HEK293T (cell line): ENCODE measurements around the gene GPRC5B.

Experiments
- CTCF ChIA-PET: fragments of 350-600 bp; formaldehyde crosslinking; extraction: SDS; loops from one replicate; lab custom pipeline; 2021; ENCODE audit warnings: antibody characterized with exemption, inconsistent platforms; lab: Yijun Ruan, JAX
- POLR2A ChIA-PET: fragments of 350-600 bp; formaldehyde crosslinking; extraction: SDS; loops from one replicate; lab custom pipeline; 2020; ENCODE audit warnings: antibody characterized with exemption, inconsistent platforms; lab: Yijun Ruan, JAX
- DNase-seq: peaks from one replicate; pipeline ENCODE4 v3.0.0; 2012; ENCODE audit warnings: mixed read lengths; ENCODE audit errors: extremely low spot score
- ARNT ChIP-seq: fragments of 450-650 bp; IDR thresholded peaks from 2 replicates; pipeline ENCODE4 v1.6.1; 2017; ENCODE audit warnings: mild to moderate bottlenecking
- BHLHE40 ChIP-seq: fragments of 450-650 bp; IDR thresholded peaks from 2 replicates; pipeline ENCODE4 v1.6.1; 2016; ENCODE audit warnings: mild to moderate bottlenecking, moderate library complexity, borderline replicate concordance
- CTBP1 ChIP-seq: fragments of 450-650 bp; IDR thresholded peaks from 2 replicates; pipeline ENCODE4 v1.6.1; 2016; ENCODE audit warnings: borderline replicate concordance
- ELF4 ChIP-seq: fragments of 450-650 bp; IDR thresholded peaks from 2 replicates; pipeline ENCODE4 v1.6.1; 2017; ENCODE audit warnings: antibody characterized with exemption
- FOXA1 ChIP-seq: fragments of 450-650 bp; IDR thresholded peaks from 2 replicates; pipeline ENCODE4 v1.6.1; 2016; ENCODE audit warnings: mild to moderate bottlenecking
- FOXK2 ChIP-seq: fragments of 450-650 bp; IDR thresholded peaks from 2 replicates; pipeline ENCODE4 v1.6.1; 2016; ENCODE audit warnings: mild to moderate bottlenecking
- FOXM1 ChIP-seq: fragments of 450-650 bp; IDR thresholded peaks from 2 replicates; pipeline ENCODE4 v1.6.1; 2017; ENCODE audit warnings: mild to moderate bottlenecking, borderline replicate concordance
- HDGF ChIP-seq: fragments of 450-650 bp; IDR thresholded peaks from 2 replicates; pipeline ENCODE4 v1.6.1; 2017; ENCODE audit warnings: antibody characterized with exemption, borderline replicate concordance
- L3MBTL2 ChIP-seq: fragments of 450-650 bp; conservative IDR thresholded peaks from 2 replicates; pipeline ENCODE4 v1.6.1; 2016; ENCODE audit warnings: mild to moderate bottlenecking
- LEF1 ChIP-seq: fragments of 450-650 bp; IDR thresholded peaks from 2 replicates; pipeline ENCODE4 v1.6.1; 2017; ENCODE audit warnings: mild to moderate bottlenecking, borderline replicate concordance
- NFRKB ChIP-seq: fragments of 450-650 bp; IDR thresholded peaks from 2 replicates; pipeline ENCODE4 v1.6.1; 2016; ENCODE audit warnings: mild to moderate bottlenecking, moderate library complexity
- SP1 ChIP-seq: fragments of 450-650 bp; IDR thresholded peaks from 2 replicates; pipeline ENCODE4 v1.6.1; 2017
- SUZ12 ChIP-seq: fragments of 450-650 bp; IDR thresholded peaks from 2 replicates; pipeline ENCODE4 v1.6.1; 2016; ENCODE audit warnings: mild to moderate bottlenecking
- TARDBP ChIP-seq: fragments of 450-650 bp; IDR thresholded peaks from 2 replicates; pipeline ENCODE4 v1.6.1; 2016
- ZNF384 ChIP-seq: fragments of 450-650 bp; IDR thresholded peaks from 2 replicates; pipeline ENCODE4 v1.6.1; 2016
- TF ChIP-seq, protein P1 (sequence below): fragments of 450-650 bp; IDR thresholded peaks from 2 replicates; pipeline ENCODE4 v1.6.1; 2016

The GPRC5B gene

DNA sequence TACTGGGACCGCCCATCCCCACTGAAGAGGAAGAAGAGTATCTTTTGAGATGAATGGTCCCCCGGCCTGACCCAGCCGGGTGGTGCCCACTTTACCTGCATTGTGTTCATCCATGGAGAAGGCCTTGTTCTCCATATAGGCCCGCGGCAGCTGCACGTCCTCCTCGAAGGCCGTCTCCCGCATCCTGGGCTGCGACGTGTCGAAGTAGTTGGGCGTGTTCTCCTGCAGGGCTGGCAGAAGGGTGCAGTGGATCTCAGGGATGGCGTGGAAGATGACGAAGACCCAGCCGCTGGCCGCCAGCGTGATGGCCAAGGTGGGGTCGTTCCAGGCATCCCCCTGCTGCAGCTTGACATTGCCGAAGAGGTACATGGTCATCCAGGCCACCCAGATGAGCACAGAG is 12.9 kb downstream of the GPRC5B start:
- CTCF ChIA-PET, result interaction anchor here (0.6 kb wide), 1 partner anchor 36 kb away, joined by 3 read pairs; no protein-coding TSS in a partner anchor
- POLR2A ChIA-PET, result no interaction called here
- DNase-seq, result no peak
- no peak for TF ChIP-seq ELF4
- TF ChIP-seq ARNT, result no peak
- TF ChIP-seq, protein P1, sequence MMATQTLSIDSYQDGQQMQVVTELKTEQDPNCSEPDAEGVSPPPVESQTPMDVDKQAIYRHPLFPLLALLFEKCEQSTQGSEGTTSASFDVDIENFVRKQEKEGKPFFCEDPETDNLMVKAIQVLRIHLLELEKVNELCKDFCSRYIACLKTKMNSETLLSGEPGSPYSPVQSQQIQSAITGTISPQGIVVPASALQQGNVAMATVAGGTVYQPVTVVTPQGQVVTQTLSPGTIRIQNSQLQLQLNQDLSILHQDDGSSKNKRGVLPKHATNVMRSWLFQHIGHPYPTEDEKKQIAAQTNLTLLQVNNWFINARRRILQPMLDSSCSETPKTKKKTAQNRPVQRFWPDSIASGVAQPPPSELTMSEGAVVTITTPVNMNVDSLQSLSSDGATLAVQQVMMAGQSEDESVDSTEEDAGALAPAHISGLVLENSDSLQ, result no peak
- no peak for TF ChIP-seq HDGF
- TF ChIP-seq NFRKB, result no peak
- TF ChIP-seq ZNF384, result no peak
- TF ChIP-seq BHLHE40, result no peak

GRCh38 chr16:19868421-19868820 is 16.2 kb downstream of the GPRC5B start:
- no peak for DNase-seq
- ChIA-PET POLR2A (no interaction called here), CTCF (no interaction called here)
- TF ChIP-seq SP1 (no peak), FOXK2 (no peak), NFRKB (no peak), ELF4 (no peak), ARNT (no peak), SUZ12 (no peak), LEF1 (no peak)
- TF ChIP-seq, protein P1, result no peak

DNA sequence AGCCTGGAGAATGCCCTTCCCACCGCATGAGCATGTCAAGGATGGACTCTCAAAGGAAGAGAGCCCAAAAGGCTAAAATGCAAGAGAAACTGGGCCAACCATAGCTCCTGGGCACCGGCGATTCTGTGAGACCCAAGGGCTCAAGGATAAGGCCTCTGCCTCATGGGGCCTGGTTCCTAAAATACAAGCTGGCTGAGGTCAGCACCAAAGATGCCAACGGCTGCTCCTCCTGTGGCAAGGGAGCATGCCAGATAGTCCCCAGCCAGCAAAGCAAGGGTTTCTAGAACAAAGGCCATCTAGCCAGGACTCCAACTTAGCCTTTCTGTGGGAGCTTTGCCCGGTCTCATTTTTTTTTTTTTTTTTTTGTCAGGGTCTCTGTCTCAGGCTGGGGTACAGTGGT is 20.1 kb downstream of the GPRC5B start:
- CTCF ChIA-PET, result no interaction called here
- POLR2A ChIA-PET, result no interaction called here
- TF ChIP-seq TARDBP (no peak), HDGF (no peak), SUZ12 (no peak), LEF1 (no peak), ARNT (no peak), L3MBTL2 (no peak), FOXK2 (no peak), NFRKB (no peak), FOXM1 (no peak), SP1 (no peak), ELF4 (no peak), FOXA1 (no peak), CTBP1 (no peak)
- TF ChIP-seq, protein P1, result no peak
- DNase-seq, result no peak

- CTCF ChIA-PET, result no interaction called here
- POLR2A ChIA-PET, result no interaction called here
- TF ChIP-seq ELF4, result no peak
- no peak for DNase-seq
Measured at GRCh38 chr16:19863990-19864389, 20.7 kb downstream of the GPRC5B start.

- TF ChIP-seq LEF1 (no peak), SP1 (no peak), ZNF384 (no peak), FOXM1 (no peak), BHLHE40 (no peak), HDGF (no peak), ARNT (no peak)
- CTCF ChIA-PET, result no interaction called here
- no peak for DNase-seq
- POLR2A ChIA-PET, result no interaction called here
Measured at GRCh38 chr16:19861811-19862327, 22.8 kb downstream of the GPRC5B start.

GRCh38 chr16:19861133-19861532 is 23.5 kb downstream of the GPRC5B start:
- TF ChIP-seq FOXA1, result no peak
- no peak for TF ChIP-seq ELF4
- no peak for TF ChIP-seq HDGF
- TF ChIP-seq SUZ12, result no peak
- no peak for TF ChIP-seq SP1
- no peak for TF ChIP-seq CTBP1
- no peak for TF ChIP-seq L3MBTL2
- no peak for TF ChIP-seq TARDBP
- no peak for TF ChIP-seq NFRKB
- no peak for TF ChIP-seq ARNT
- no peak for TF ChIP-seq LEF1
- TF ChIP-seq, protein P1, result no peak
- TF ChIP-seq FOXM1, result no peak
- no peak for TF ChIP-seq FOXK2
- TF ChIP-seq ZNF384, result no peak
- TF ChIP-seq BHLHE40, result no peak
- ChIA-PET CTCF (no interaction called here), POLR2A (no interaction called here)
- DNase-seq, result no peak
